Erythroblast (primary cell): ENCODE results near the gene KLHDC10.

ENCODE experiments used
- GATA1 ChIP-seq: IDR thresholded peaks from 2 replicates; pipeline ENCODE4 v1.6.1; 2011; ENCODE audit warnings: low read depth, mild to moderate bottlenecking, control low read depth, low read length, moderate library complexity
- POLR2A ChIP-seq: IDR thresholded peaks from 2 replicates; pipeline ENCODE4 v1.6.1; 2011; ENCODE audit warnings: mild to moderate bottlenecking, low read length

DNA sequence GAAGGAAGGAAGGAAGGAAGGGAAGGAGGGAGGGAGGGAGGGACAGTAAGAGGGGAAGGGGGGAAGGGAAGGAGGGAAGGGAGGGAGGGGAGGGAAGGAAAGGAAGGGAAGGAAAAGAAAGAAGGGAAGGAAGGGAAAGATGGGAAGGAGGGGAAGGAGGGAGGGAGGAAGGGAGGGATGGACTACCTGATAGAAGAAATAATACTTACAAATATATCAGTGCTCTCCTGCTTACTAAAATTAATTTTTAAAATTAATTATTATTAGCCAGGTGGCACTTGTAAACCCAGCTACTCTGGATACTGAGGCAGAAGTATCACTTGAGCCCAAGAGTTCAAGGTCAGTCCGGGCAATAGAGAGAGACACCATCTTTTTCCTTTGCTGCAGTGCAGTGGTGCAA is 37.6 kb upstream of the KLHDC10 start:
- TF ChIP-seq POLR2A: no peak
- TF ChIP-seq GATA1: no peak
